ENCODE measurements around the gene KRT32. TPM values are rescaled to one million over a fixed set of nuclear protein-coding genes. Genes with fewer than 3 reads are reported as not detected.
"Not testable (repeated sequence)": the region's sequence is repeated elsewhere in the genome, so short reads cannot be mapped to it uniquely, and the experiment has no call there.

The KRT32 gene
- polyA plus RNA-seq, 3 donors: 0.03 TPM; not detected in 2

GRCh38 chr17:41442739-41443138 lies 24.4 kb downstream of the KRT32 start:
- 71 to 75% (median 71%) methylated on average over 4 of the region's 4 CpGs for WGBS, 3 donors
- no peak overlapping the region for H3K27ac ChIP-seq (ENCODE audit: low read depth, low read length)

GRCh38 chr17:41440531-41441033 lies 26.6 kb downstream of the KRT32 start, which contains the start of gene KRT38:
Gene KRT38, minus strand, starts transcription at chr17:41440983. Its CDS starts 62 bp downstream, at chr17:41440921.
- WGBS, 3 donors: 84 to 95% (median 92%) methylated on average over 10 of the region's 10 CpGs
- H3K27ac ChIP-seq (ENCODE audit: low read depth, low read length): no peak within 1 kb of the TSS

- 53 to 64% (median 56%) methylated on average over 5 of the region's 5 CpGs for WGBS, 3 donors
- H3K27ac ChIP-seq (ENCODE audit: low read depth, low read length): no peak overlapping the region
Observed at GRCh38 chr17:41439375-41439774, 27.8 kb downstream of the KRT32 start.

GRCh38 chr17:41437769-41438168 lies 29.4 kb downstream of the KRT32 start:
- WGBS, 3 donors: 82 to 93% (median 90%) methylated on average over 9 of the region's 9 CpGs
- no peak overlapping the region for H3K27ac ChIP-seq (ENCODE audit: low read depth, low read length)

GRCh38 chr17:41437254-41437653 lies 29.9 kb downstream of the KRT32 start:
- WGBS, 3 donors: 69 to 88% (median 85%) methylated on average over 7 of the region's 7 CpGs
- no peak overlapping the region for H3K27ac ChIP-seq (ENCODE audit: low read depth, low read length)

- 51 to 61% (median 54%) methylated on average over 5 of the region's 5 CpGs for WGBS, 3 donors
- H3K27ac ChIP-seq (ENCODE audit: low read depth, low read length): no peak overlapping the region
Observed at GRCh38 chr17:41434415-41434814, 32.8 kb downstream of the KRT32 start.

GRCh38 chr17:41434005-41434404 lies 33.2 kb downstream of the KRT32 start:
- H3K27ac ChIP-seq (ENCODE audit: low read depth, low read length): no peak overlapping the region
- 39 to 53% (median 43%) methylated on average over 4 of the region's 4 CpGs for WGBS, 3 donors

- no peak overlapping the region for H3K27ac ChIP-seq (ENCODE audit: low read depth, low read length)
- 40 to 50% (median 50%) methylated on average over 4 of the region's 4 CpGs for WGBS, 3 donors
Observed at GRCh38 chr17:41433586-41433985, 33.6 kb downstream of the KRT32 start.

GRCh38 chr17:41430376-41430775 lies 36.8 kb downstream of the KRT32 start:
- not testable (repeated sequence) for H3K27ac ChIP-seq (ENCODE audit: low read depth, low read length)
- WGBS, 3 donors: 70 to 91% (median 85%) methylated on average over 9 of the region's 9 CpGs

GRCh38 chr17:41429667-41430066 lies 37.5 kb downstream of the KRT32 start:
- H3K27ac ChIP-seq (ENCODE audit: low read depth, low read length): no peak overlapping the region
- 69 to 76% (median 75%) methylated on average over 7 of the region's 7 CpGs for whole genome bisulfite sequencing, 3 donors

- WGBS, 3 donors: 62 to 73% (median 73%) methylated on average over 4 of the region's 4 CpGs
- no peak overlapping the region for H3K27ac ChIP-seq (ENCODE audit: low read depth, low read length)
Observed at GRCh38 chr17:41428591-41429291, 38.4 kb downstream of the KRT32 start.

- H3K27ac ChIP-seq (ENCODE audit: low read depth, low read length): no peak within 1 kb of the TSS
- 85 to 96% (median 92%) methylated on average over 12 to 13 of the region's 13 CpGs for WGBS, 3 donors
Observed at GRCh38 chr17:41424111-41424635, 43.0 kb downstream of the KRT32 start, which contains the start of gene KRT37. Gene KRT37, minus strand, starts transcription at chr17:41424585. Its CDS starts 62 bp downstream, at chr17:41424523.

- WGBS, 3 donors: 78 to 93% (median 90%) methylated on average over 10 to 11 of the region's 11 CpGs
- not testable (repeated sequence) for H3K27ac ChIP-seq (ENCODE audit: low read depth, low read length)
Observed at GRCh38 chr17:41422586-41422985, 44.6 kb downstream of the KRT32 start.

- H3K27ac ChIP-seq (ENCODE audit: low read depth, low read length): no peak overlapping the region
- 49 to 75% (median 53%) methylated on average over 4 of the region's 4 CpGs for WGBS, 3 donors
Observed at GRCh38 chr17:41421617-41422016, 45.6 kb downstream of the KRT32 start.

GRCh38 chr17:41421116-41421515 lies 46.1 kb downstream of the KRT32 start:
- no peak overlapping the region for H3K27ac ChIP-seq (ENCODE audit: low read depth, low read length)
- WGBS, 3 donors: 59 to 79% (median 70%) methylated on average over 9 of the region's 9 CpGs

GRCh38 chr17:41420134-41420533 lies 47.1 kb downstream of the KRT32 start:
- no peak overlapping the region for H3K27ac ChIP-seq (ENCODE audit: low read depth, low read length)
- WGBS, 3 donors: 64 to 76% (median 71%) methylated on average over 4 of the region's 4 CpGs

GRCh38 chr17:41419716-41420115 lies 47.5 kb downstream of the KRT32 start:
- H3K27ac ChIP-seq (ENCODE audit: low read depth, low read length): no peak overlapping the region
- WGBS, 3 donors: 94 to 96% (median 96%) methylated on average over 4 of the region's 4 CpGs

- WGBS, 3 donors: 83 to 90% (median 89%) methylated on average over 7 of the region's 7 CpGs
- no peak overlapping the region for H3K27ac ChIP-seq (ENCODE audit: low read depth, low read length)
Observed at GRCh38 chr17:41418116-41418860, 48.9 kb downstream of the KRT32 start.

GRCh38 chr17:41417576-41418015 lies 49.6 kb downstream of the KRT32 start:
- no peak overlapping the region for H3K27ac ChIP-seq (ENCODE audit: low read depth, low read length)
- WGBS, 3 donors: 48 to 54% (median 53%) methylated on average over 4 of the region's 4 CpGs
